GM21423 (cell line): ENCODE results near the gene TMEM263.
"Not testable (repeated sequence)": the region's sequence is repeated elsewhere in the genome, so short reads cannot be mapped to it uniquely, and the experiment has no call there.

Experiments
- ATAC-seq: cut with Tn5 transposase; IDR thresholded peaks from one replicate; pipeline ENCODE4 v1.9.1; 2021; ENCODE audit warnings: mild to moderate bottlenecking, moderate library complexity; ENCODE audit not compliant: unreplicated experiment

The TMEM263 gene

GRCh38 chr12:106984588-106985137 lies 29.0 kb downstream of the TMEM263 start:
- ATAC-seq = no peak

DNA sequence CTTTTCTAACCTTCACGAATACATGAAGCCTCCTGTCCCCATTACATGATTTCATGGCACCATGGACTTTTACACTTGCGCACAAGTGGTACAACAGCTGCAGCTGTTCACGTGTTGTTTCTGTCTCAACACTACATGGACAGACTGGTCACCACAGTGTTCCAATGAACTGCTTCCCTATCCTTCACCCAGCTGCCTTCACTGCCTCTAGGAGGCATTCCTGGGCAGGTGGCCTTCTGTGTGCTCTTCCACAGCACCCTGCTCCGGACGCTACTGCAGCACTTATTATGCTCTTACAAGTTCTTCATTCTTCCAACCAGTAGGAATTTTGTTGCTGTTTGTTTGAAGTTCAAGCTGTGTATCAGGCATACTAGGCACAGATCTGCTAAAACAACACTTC lies 29.8 kb downstream of the TMEM263 start:
- no peak for ATAC-seq

DNA sequence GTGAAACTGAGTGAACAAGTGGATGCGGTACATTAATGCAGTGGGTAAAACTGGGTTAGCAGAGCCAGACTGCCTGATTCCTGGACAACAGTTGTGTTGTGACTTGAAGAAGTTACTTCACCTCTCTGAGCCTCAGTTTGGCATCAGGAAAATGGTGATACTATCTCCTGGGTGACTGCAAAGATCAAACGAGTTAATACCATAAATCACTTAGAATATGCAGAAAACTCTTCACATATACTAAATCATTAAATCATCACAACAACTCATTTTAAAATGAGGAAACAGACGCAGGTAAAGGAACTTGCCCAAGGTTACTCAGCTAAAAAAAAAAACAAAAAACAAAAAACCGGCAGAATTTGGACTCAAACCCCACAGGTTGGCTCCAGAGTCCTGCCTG lies 30.4 kb downstream of the TMEM263 start:
- no peak for ATAC-seq

DNA sequence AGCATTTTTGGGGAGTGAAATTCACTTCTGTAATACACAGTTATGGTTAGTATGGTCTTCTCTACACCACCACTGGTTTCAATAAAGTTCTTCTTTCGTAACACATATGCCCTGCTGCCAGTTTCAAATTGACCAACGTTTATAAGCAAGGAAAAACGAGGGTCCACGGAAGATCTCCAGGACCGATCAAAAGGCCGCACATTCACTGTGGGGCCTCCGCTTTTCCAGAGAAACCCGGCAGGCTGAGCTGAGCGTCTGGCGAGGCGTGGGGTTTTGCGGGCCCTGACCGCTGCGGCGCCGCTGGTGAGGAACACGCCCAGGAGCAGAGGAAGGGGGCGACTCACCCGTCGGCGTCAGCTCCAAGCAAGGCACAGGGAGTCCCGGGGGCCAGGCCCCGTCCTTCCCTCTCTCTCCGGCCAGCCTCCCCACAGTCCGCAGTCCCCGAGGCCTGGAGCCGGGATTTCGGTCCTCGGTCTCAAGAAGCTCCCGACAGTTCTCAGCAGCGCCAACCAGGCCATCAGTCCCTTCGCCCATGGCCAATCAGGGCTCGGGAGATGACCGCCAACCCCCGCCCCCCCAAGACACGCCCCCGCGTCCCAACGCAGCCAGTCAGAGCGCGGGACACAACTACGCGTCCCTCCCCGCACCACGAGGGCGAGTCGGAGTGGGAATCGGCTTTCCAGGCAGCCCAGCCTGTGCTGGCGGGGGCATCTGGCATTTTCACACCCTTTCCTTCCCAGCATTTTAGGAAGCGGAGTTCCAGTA lies 31.1 kb downstream of the TMEM263 start, which contains the start of gene MTERF2:
Gene MTERF2 (minus strand): TSS at position 522 of the 765 bp plus-strand sequence. CDS start 8,432 bp downstream, outside the sequence.
- ATAC-seq = peak; percentile 93

DNA sequence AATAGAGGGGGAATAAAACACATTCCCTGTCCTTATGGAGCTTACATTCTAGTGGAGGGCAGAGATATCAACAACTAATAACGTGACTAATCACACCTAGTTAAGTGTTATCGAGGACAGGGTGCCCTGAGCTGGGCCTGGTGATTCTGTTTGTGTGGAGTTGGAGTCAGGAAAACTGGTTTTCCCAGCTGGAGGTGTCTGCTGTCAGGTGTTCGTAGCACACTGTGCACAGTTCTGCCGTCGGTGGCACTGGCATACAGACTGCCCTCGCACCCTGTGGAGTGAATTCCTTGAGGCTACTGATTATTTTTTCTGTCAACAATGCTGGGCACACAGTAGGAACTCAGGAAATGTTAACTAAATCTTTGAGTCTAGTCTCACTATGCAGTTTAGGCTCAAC lies 32.1 kb downstream of the TMEM263 start:
- no peak for ATAC-seq

- no peak for ATAC-seq
These were observed 39.0 kb downstream of the TMEM263 start for GRCh38 chr12:106994579-106995220.

- not testable (repeated sequence) for ATAC-seq
These were observed 40.4 kb downstream of the TMEM263 start for GRCh38 chr12:106996102-106996501.

GRCh38 chr12:106997916-106998315 lies 42.2 kb downstream of the TMEM263 start:
- ATAC-seq = no peak

GRCh38 chr12:106999446-106999845 lies 43.7 kb downstream of the TMEM263 start:
- no peak for ATAC-seq

DNA sequence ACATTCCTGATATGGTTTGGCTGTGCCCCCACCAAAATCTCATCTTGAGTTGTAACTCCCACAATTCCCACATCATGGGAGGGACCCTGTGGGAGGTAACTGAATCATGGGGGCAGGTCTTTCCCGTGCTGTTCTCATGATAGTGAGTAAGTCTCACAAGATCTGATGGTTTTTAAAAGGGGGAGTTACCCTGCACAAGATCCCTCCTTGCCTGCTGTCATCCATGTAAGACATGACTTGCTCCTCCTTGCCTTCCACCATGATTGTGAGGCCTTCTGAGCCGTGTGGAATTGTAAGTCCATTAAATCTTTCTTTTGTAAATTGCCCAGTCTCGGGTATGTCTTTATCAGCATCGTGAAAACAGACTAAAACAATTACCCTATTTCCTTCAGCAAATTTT lies 47.0 kb downstream of the TMEM263 start:
- not testable (repeated sequence) for ATAC-seq

DNA sequence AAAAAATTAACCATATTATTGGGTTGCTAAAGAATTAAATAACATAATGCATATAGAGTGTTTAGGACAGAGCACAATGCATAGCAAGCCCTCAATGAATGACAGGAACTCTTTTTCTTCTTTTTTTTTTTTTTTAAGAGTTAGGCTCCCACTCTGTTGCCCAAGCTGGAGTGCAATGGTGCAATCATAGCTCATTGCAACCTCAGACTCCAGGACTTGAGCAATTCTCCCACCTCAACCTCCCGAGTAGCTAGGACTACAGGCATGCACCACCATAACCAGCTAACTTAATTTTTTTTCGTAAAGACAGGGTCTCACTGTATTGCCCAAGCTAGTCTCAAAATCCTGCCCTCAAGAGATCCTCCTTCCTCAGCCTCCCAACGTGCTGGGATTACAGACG lies 51.7 kb downstream of the TMEM263 start:
- ATAC-seq = no peak

DNA sequence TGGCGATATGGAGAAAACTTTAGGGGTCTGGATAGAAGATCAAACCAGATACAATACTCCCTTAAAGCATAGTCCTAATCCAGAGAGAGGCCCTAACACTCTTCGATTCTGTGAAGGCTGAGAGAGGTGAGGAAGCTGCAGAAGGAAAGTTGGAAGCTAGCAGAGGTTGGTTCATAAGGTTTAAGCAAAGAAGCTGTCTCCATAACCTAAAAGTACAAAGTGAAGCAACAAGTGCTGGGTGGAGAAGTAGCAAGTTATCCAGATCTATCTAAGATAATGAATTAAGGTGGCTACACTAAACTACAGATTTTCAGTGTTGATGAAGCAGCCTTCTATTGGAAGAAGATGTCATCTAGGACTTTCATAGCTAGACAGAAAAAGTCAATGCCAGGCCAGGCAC lies 55.8 kb downstream of the TMEM263 start:
- no peak for ATAC-seq

- ATAC-seq = no peak
These were observed 57.2 kb downstream of the TMEM263 start for GRCh38 chr12:107012736-107013425.

DNA sequence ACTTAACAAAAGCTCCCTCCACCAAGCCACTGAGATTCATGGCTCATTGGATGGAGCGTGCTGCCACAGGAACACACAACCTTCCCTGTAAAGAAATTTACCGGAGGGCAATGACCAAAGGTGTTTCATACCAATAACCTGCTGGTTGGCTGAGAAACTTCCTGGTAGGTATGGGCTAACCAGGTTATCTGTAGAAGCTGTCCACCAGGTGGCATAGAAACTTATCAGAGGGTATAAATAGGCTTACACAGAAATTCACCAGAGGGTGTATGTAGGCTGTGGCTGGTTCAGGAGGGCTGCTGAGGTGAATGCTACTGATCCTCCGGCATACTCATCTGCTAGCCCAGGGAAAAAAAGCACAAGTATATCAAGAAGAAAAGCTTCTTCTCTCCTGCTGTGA lies 58.3 kb downstream of the TMEM263 start:
- ATAC-seq = no peak

DNA sequence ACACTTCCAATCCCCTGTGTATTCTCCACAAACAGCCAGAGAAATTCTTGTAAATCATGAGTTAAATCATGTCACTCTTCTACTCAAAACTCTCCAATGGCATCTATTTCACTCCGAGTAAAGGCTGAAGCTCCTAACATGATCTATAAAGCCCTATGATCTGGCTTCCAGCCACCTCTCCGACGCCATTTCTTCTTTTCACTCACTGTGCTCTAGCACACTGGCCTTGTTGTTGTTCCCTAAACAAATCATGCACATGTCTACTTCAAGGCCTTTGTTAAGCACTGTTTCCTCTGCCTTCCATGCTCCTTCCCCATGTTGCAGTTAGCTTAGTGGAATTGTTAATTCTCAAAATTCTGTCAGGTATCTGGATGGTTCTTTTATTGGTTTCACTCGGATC lies 61.3 kb downstream of the TMEM263 start:
- ATAC-seq = no peak

DNA sequence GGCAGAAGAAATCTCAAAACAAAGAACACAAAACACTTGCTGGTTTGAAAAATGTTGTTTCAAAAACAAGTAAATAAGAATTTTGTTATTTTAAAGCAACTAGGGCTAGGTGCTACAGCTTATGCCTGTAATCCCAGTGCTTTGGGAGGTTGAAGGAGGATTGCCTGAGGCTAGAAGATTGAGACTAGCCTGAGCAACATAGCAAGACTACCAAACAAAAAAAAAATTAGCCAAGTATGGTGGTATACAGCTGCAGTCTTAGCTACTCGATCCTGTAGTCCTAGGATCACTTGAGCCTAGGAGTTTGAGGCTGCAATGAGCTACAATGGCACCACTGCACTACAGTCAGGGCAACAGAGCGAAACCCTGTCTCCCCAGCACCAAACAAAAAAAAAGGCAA lies 63.8 kb downstream of the TMEM263 start:
- no peak for ATAC-seq
